ENCODE results near the gene TRPM2. TPM values are rescaled to one million over a fixed set of nuclear protein-coding genes. Genes with fewer than 3 reads are reported as not detected.
"Not testable (repeated sequence)": the region's sequence is repeated elsewhere in the genome, so short reads cannot be mapped to it uniquely, and the experiment has no call there.

The TRPM2 gene
- total RNA-seq, 1 donor = 3.5 TPM

- no peak for DNase-seq (ENCODE audit: low read depth in 2 of 3, low spot score in 2 of 3)
Measured at GRCh38 chr21:44333509-44334328, 19.7 kb upstream of the TRPM2 start.

- no peak for DNase-seq (ENCODE audit: low read depth in 2 of 3, low spot score in 2 of 3)
Measured at GRCh38 chr21:44334329-44335030, 18.9 kb upstream of the TRPM2 start.

- DNase-seq (ENCODE audit: low read depth in 2 of 3, low spot score in 2 of 3) = no peak
Measured at GRCh38 chr21:44335266-44336059, 18.0 kb upstream of the TRPM2 start.

- DNase-seq (ENCODE audit: low read depth in 2 of 3, low spot score in 2 of 3) = no peak
Measured at GRCh38 chr21:44337449-44337848, 16.0 kb upstream of the TRPM2 start.

- peak in 2 of 3 donors; percentile 34 to 42 for DNase-seq (ENCODE audit: low read depth in 2 of 3, low spot score in 2 of 3)
Measured at GRCh38 chr21:44337941-44338895, 15.2 kb upstream of the TRPM2 start.

GRCh38 chr21:44338971-44339910 lies 14.2 kb upstream of the TRPM2 start, which contains the start of gene CFAP410:
Gene CFAP410, minus strand, starts transcription at chr21:44339390. Its CDS starts 196 bp downstream, at chr21:44339194.
- DNase-seq (ENCODE audit: low read depth in 2 of 3, low spot score in 2 of 3) = peak; percentile 92 to 96 (median 96)

- DNase-seq (ENCODE audit: low read depth in 2 of 3, low spot score in 2 of 3) = not testable (repeated sequence)
Measured at GRCh38 chr21:44341726-44342458, 11.5 kb upstream of the TRPM2 start.

GRCh38 chr21:44342981-44343380 lies 10.4 kb upstream of the TRPM2 start:
- peak in 1 of 3 donors; percentile 55 for DNase-seq (ENCODE audit: low read depth in 2 of 3, low spot score in 2 of 3)

- no peak for DNase-seq (ENCODE audit: low read depth in 2 of 3, low spot score in 2 of 3)
Measured at GRCh38 chr21:44344541-44345183, 8.8 kb upstream of the TRPM2 start.

GRCh38 chr21:44345495-44345894 lies 7.9 kb upstream of the TRPM2 start:
- DNase-seq (ENCODE audit: low read depth in 2 of 3, low spot score in 2 of 3) = no peak

GRCh38 chr21:44347911-44348451 lies 5.4 kb upstream of the TRPM2 start:
- DNase-seq (ENCODE audit: low read depth in 2 of 3, low spot score in 2 of 3) = no peak

GRCh38 chr21:44348861-44349260 lies 4.6 kb upstream of the TRPM2 start:
- no peak for DNase-seq (ENCODE audit: low read depth in 2 of 3, low spot score in 2 of 3)

- DNase-seq (ENCODE audit: low read depth in 2 of 3, low spot score in 2 of 3) = no peak
Measured at GRCh38 chr21:44349416-44349846, 4.0 kb upstream of the TRPM2 start.

- DNase-seq (ENCODE audit: low read depth in 2 of 3, low spot score in 2 of 3) = peak in 1 of 3 donors; percentile 20
Measured at GRCh38 chr21:44349847-44350772, 3.3 kb upstream of the TRPM2 start.

- no peak for DNase-seq (ENCODE audit: low read depth in 2 of 3, low spot score in 2 of 3)
Measured at GRCh38 chr21:44350773-44351481, 2.5 kb upstream of the TRPM2 start.
